Thyroid gland (tissue), 4 donors: ENCODE data around the gene ZYX. TPM values are rescaled to one million over a fixed set of nuclear protein-coding genes. Genes with fewer than 3 reads are reported as not detected.

ENCODE experiments used
- DNase-seq, 2 donors: peaks; one replicate each; pipeline ENCODE4 v3.0.0-alpha.2; 2019
- H3K27ac ChIP-seq, 3 donors: fragments of 200-600 bp; sonication (generic); 1 replicate in 2 of 3; 2 replicates in 1 of 3; pipeline ENCODE4 v1.5.1; 2016 to 2019; ENCODE audit warnings: mild to moderate bottlenecking in 1 of 3, moderate library complexity in 1 of 3
- H3K27me3 ChIP-seq: fragments of 200-600 bp; sonication (generic); one replicate; pipeline ENCODE4 v1.5.1; 2019
- H3K36me3 ChIP-seq, 2 donors: fragments of 200-600 bp; sonication (generic); one replicate each; pipeline ENCODE4 v1.5.1; 2016 to 2019
- H3K4me1 ChIP-seq, 2 donors: fragments of 200-600 bp; sonication (generic); one replicate each; pipeline ENCODE4 v1.5.1; 2017 to 2019
- H3K4me3 ChIP-seq, 3 donors: fragments of 200-600 bp; sonication (generic); replicated peaks in 1 of 3; 1 replicate in 2 of 3; 2 replicates in 1 of 3; pipeline ENCODE4 v1.5.1; 2016; ENCODE audit warnings: mild to moderate bottlenecking in 1 of 3
- H3K9me3 ChIP-seq: fragments of 200-600 bp; sonication (generic); one replicate; pipeline ENCODE4 v1.5.1; 2017
- CTCF ChIP-seq, 6 experiments: fragments of 200-600 bp in 3 of 6; fragments of 450-650 bp in 3 of 6; sonication (generic) in 3 of 6; IDR thresholded peaks; one replicate each; pipeline ENCODE4 v1.5.1; 2016 to 2019; ENCODE audit warnings: antibody characterized with exemption in 6 of 6, mild to moderate bottlenecking in 2 of 6, inconsistent platforms in 1 of 6, moderate library complexity in 1 of 6
- POLR2A ChIP-seq, 2 donors: fragments of 450-650 bp; IDR thresholded peaks; one replicate each; pipeline ENCODE4 v1.6.1; 2017; ENCODE audit warnings: antibody characterized with exemption in 2 of 2, mild to moderate bottlenecking in 2 of 2, moderate library complexity in 1 of 2
- WGBS, 2 donors: methylation state at CpG; one replicate each; pipeline ENCODE4 v1.1.5; 2017; 5-methylcytosine and 5-hydroxymethylcytosine counted together
- intact Hi-C: fragments of 100-400 bp; cut with DNase I; formaldehyde crosslinking; loops from one replicate; pipeline ENCODE4 v1.15.1; 2023
- total RNA-seq, 4 donors: library from RNA; depleted of rRNA; stranded (reverse); fragments of >200 nt; gene quantifications; one replicate each; pipeline ENCODE4 v1.2.3, GENCODE V29; 2016

ZYX gene
- total RNA-seq, 4 donors from 2014 or later, result 24.6 to 55.4 (median 31.3) TPM

GRCh38 chr7:143354376-143354775 lies 26.8 kb upstream of the ZYX start:
- TF ChIP-seq POLR2A (IDR thresholded peaks at IDR 0.05), result no peak
- no peak for TF ChIP-seq CTCF (IDR thresholded peaks at IDR 0.05)
- Histone ChIP-seq H3K4me3 (no peak overlapping the region), H3K4me1 (no peaks in the 10 kb centered on the region), H3K27me3 (no peaks in the 10 kb centered on the region), H3K27ac (no peak overlapping the region), H3K9me3 (no peaks in the 10 kb centered on the region), H3K36me3 (no peaks in the 10 kb centered on the region)
- WGBS, 2 donors, result 93 to 96% methylated on average over 8 of the region's 8 CpGs
- no peak for DNase-seq
- intact Hi-C loops, result no loop called here

GRCh38 chr7:143354965-143355364 lies 26.2 kb upstream of the ZYX start:
- TF ChIP-seq POLR2A (IDR thresholded peaks at IDR 0.05), result no peak
- no peak for TF ChIP-seq CTCF (IDR thresholded peaks at IDR 0.05)
- H3K4me1 ChIP-seq, result no peaks in the 10 kb centered on the region
- H3K27me3 ChIP-seq, result no peaks in the 10 kb centered on the region
- H3K9me3 ChIP-seq, result no peaks in the 10 kb centered on the region
- intact Hi-C loops, result no loop called here
- no peak overlapping the region for H3K4me3 ChIP-seq
- H3K27ac ChIP-seq, result no peak overlapping the region
- 49 to 65% methylated on average over 8 of the region's 8 CpGs for WGBS, 2 donors
- no peaks in the 10 kb centered on the region for H3K36me3 ChIP-seq
- peak in 1 of 2 donors; percentile 28 for DNase-seq

- Histone ChIP-seq H3K36me3 (no peaks in the 10 kb centered on the region), H3K4me1 (no peaks in the 10 kb centered on the region), H3K9me3 (no peaks in the 10 kb centered on the region), H3K4me3 (no peak overlapping the region), H3K27ac (no peak overlapping the region), H3K27me3 (no peaks in the 10 kb centered on the region)
- DNase-seq, result no peak
- TF ChIP-seq CTCF (IDR thresholded peaks at IDR 0.05), result no peak
- TF ChIP-seq POLR2A (IDR thresholded peaks at IDR 0.05), result no peak
- WGBS, 2 donors, result 86 to 89% methylated on average over 16 of the region's 16 CpGs
- intact Hi-C loops, result no loop called here
Measured at GRCh38 chr7:143355450-143356385, 25.4 kb upstream of the ZYX start.

- Histone ChIP-seq H3K4me1 (peaks cover 0 to 3% of the 10 kb centered on the region in 2 donors), H3K36me3 (no peaks in the 10 kb centered on the region), H3K4me3 (no peak overlapping the region), H3K27ac (no peak overlapping the region), H3K27me3 (peaks cover 2% of the 10 kb centered on the region), H3K9me3 (no peaks in the 10 kb centered on the region)
- intact Hi-C loops, result no loop called here
- DNase-seq, result no peak
- TF ChIP-seq POLR2A (IDR thresholded peaks at IDR 0.05), result no peak
- no peak for TF ChIP-seq CTCF (IDR thresholded peaks at IDR 0.05)
- WGBS, 2 donors, result 92 to 98% methylated on average over 13 of the region's 13 CpGs
Measured at GRCh38 chr7:143356414-143357050, 24.6 kb upstream of the ZYX start.

- Histone ChIP-seq H3K9me3 (no peaks in the 10 kb centered on the region), H3K36me3 (no peaks in the 10 kb centered on the region), H3K4me1 (peaks cover 7 to 12% of the 10 kb centered on the region in 2 donors), H3K4me3 (no peak overlapping the region), H3K27me3 (peaks cover 11% of the 10 kb centered on the region), H3K27ac (no peak overlapping the region)
- 93% methylated on average over 12 of the region's 12 CpGs for WGBS, 2 donors
- no peak for DNase-seq
- intact Hi-C loops, result no loop called here
- TF ChIP-seq POLR2A (IDR thresholded peaks at IDR 0.05) (no peak), CTCF (IDR thresholded peaks at IDR 0.05) (no peak)
Measured at GRCh38 chr7:143358626-143359025, 22.5 kb upstream of the ZYX start.
